Stimulated activated CD8-positive, alpha-beta memory T cell treated with anti-CD3 and anti-CD28 coated beads, Interleukin-15, amount 100 ng/mL, for 24 hours (primary cell): ENCODE measurements around the gene MCF2L.

Experiments
- DNase-seq: peaks from one replicate; pipeline ENCODE4 v3.0.0-alpha.2; 2020; ENCODE audit warnings: low read depth

MCF2L gene

GRCh38 chr13:113082198-113083021, 113.4 kb downstream of the MCF2L start:
- no peak for DNase-seq

GRCh38 chr13:113083022-113083373, 114.0 kb downstream of the MCF2L start:
- DNase-seq = no peak

DNA sequence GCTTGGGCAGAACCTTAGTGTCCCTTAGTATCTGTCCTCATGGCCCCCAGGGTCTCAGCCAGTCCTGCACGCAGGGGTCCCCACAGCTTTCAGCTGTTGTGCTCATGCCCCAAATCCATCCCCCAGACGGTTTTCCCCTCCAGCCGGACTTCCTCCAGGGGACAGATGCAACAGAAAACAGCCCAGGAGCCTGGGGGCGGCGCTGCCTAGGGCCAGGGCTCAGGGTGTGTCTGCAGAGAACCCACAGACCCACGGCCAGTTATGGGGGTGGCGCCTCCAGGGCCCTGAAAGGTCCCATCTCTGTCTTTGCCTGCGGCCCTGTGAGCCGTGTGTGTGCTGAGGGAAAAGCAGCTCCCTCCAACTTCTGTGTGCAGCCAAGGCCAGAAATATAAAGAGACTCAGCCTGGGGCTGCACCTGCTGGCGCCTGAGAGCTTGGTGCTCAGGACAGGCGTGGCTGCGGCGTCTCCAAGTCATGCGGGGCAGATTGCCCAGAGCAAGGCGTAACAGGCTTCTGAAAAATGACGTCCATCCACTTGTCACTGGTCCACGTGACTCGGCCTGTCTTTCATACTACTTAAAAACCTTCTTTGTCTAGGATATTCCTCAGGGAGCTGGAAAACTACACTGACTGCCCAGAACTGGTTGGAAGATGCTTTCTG, 114.5 kb downstream of the MCF2L start:
- DNase-seq = no peak

DNA sequence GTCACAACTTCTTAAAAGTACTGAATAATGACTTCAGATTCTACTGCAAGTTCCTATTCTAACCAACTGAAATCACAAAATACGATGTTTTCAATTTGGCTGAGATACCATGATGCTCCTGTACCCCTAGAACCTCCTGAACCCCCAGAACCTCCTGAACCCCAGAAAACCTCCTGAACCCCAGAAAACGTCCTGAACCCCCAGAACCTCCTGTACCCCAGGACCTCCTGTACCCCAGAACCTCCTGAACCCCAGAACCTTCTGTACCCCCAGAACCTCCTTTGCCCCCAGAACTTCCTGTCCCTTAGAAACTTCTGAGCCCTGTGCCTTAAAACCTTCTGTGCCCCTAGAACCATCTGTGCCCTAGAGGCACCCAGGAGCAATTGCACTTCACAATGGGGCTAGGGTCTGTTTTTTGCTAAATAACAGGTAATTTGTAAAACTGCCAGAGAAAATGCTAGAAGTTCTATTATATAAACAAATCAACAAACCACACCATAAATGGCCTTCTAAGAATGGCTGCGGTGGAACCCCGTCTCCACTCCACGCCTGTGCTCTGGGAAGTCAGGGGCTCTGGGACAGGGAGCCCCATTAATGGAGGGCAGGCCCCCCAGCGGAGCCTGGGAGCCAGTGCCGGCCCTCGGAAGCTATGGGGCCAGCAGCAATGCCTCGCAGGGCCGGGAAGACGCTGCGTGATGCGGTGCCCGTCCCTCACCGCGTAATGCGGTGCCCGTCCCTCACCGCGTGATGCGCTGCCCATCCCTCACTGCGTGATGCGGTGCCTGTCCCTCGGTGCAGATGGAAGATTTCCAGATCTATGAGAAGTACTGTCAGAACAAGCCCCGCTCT, 115.3 kb downstream of the MCF2L start:
- DNase-seq = no peak

DNA sequence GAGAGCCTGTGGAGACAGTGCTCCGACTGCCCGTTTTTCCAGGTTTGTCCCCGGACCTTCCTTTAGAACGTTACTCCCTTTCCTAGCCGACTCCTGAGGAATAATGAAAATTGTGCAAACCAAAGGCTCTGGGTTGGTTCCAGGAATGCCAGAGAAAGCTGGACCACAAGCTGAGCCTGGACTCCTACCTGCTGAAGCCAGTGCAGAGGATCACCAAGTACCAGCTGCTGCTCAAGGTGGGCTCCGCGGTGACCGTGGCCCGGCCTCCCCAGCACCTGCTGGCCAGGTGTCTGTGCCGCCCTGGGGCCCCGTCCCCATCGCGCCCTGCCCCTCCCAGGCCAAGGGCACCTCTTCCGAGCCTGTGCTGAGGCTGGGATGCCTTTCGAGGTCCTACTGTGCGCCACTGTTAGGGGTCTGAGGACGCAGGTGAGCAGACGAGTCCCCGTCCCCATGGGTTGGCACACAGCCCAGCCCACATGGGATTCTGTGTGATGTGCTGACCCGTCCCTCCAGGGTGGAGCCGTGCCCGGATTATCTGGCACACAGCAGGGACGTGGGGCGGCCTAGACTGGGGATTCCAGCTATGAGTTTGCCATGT, 116.0 kb downstream of the MCF2L start:
- DNase-seq = no peak

- no peak for DNase-seq
Observed at GRCh38 chr13:113086031-113086750, 117.2 kb downstream of the MCF2L start.

GRCh38 chr13:113086991-113087922, 118.2 kb downstream of the MCF2L start:
- DNase-seq = no peak

DNA sequence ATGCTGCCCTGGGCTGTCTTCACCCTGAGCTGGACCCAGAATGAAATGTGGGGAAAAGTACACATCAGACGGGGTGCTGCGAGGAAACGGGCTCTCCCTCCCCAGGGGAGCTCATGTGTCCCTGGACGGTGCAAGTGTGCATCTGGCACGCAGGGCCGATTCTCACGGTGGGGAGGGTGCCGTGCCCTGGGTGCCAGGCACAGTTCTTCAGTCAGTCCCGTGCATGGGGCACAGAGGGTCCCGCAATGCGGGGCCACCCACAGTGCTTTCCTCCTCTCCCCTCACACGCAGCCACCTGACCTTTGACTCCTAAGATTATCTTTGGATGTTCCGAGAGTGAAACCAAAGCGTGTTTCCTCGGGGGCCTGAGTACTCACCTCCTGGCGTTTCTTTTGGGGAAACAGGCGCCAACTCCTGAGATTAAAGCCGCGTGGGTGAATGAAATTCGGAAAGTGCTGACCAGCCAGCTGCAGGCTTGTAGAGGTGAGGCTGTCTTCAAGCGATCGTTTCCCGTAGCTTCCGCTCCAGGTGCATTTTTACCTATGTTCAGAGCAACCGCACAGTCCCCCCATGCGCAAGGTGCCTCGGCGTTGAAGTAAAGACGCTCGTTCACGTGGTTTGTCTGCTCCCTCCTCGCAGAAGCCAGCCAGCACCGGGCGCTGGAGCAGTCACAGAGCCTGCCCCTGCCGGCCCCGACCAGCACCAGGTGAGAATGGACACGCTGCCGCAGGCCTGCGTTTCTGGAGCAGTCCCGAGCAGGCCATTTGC, 119.1 kb downstream of the MCF2L start:
- DNase-seq = no peak

- DNase-seq = no peak
Observed at GRCh38 chr13:113088691-113089020, 119.6 kb downstream of the MCF2L start.

DNA sequence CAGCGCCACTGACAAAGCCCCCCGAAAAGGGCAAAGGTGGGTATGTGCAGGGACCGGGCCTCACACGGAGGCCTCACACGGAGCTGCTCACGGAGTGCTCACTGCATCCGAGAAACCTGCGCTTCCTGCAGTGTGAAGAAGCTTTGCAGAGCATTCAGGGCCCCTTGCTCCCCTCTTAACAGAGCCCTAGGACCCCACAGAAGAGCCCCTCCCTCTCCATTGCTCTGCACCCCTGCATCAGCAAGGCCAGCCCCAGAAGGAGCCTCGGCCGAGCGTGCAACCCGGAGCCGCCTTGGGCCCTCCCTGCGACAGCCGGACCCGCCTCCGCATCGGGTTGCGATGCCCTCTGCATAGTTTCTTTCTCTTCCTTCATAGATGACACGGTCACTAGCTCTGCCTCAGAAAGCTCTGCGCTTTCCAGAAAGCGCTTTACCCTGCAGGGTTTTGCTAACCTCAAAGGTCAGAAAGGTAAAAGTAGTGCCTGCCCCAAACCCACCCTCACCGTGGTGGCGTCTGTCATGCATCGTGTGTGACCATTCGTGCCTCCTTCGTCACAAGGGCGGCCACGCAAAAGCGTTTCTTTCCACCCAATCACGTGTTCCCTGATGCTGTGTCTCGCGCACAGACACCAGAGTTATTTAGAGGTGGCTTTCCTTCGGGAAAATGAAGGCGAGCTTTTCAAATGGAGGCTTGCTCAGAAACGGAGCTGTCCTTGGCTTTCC, 120.8 kb downstream of the MCF2L start:
- no peak for DNase-seq

- DNase-seq = no peak
Observed at GRCh38 chr13:113090415-113090770, 121.4 kb downstream of the MCF2L start.

- DNase-seq = no peak
Observed at GRCh38 chr13:113090806-113091205, 121.8 kb downstream of the MCF2L start.

DNA sequence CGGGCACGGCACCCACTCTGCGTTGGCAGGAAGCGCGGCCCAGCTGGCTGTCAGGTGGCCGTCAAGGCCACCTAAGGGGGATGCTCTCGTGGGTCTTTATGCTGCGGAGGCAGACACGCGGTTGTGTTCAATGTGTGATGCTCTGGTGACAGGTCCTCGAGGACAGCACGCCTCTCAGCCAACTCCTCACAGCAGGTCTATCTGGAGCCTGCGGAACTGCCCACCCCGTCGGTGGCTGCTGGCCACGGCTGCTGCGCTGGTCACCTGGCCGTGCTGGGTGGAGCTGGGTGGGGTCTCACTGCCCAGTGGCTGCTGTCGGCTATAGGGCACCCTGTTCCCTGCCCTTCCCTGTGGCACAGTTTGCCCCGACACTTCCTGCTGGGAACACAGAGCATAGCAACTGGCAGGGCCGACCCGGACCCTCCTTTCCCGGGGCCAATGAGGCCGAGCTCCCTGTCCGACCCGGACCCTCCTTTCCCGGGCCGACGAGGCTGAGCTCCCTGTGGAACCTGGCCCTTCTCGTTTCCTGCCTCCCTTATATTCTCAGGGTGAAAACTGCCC, 122.3 kb downstream of the MCF2L start:
- no peak for DNase-seq

- no peak for DNase-seq
Observed at GRCh38 chr13:113091891-113092775, 123.1 kb downstream of the MCF2L start.

- no peak for DNase-seq
Observed at GRCh38 chr13:113092776-113093579, 124.0 kb downstream of the MCF2L start.

- DNase-seq = no peak
Observed at GRCh38 chr13:113093580-113094409, 124.8 kb downstream of the MCF2L start.
